ENCODE data around the gene HSF5. TPM values are rescaled to one million over a fixed set of nuclear protein-coding genes. Genes with fewer than 3 reads are reported as not detected.

Gene HSF5
- total and polyA plus RNA-seq, 2 of the 13 experiments (the other 11 are each of a cell fraction or from before 2014, with no cell fraction given) = not detected

- TF ChIP-seq, protein P1, sequence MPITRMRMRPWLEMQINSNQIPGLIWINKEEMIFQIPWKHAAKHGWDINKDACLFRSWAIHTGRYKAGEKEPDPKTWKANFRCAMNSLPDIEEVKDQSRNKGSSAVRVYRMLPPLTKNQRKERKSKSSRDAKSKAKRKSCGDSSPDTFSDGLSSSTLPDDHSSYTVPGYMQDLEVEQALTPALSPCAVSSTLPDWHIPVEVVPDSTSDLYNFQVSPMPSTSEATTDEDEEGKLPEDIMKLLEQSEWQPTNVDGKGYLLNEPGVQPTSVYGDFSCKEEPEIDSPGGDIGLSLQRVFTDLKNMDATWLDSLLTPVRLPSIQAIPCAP (CRISPR knock-in tag; IDR thresholded peaks at IDR 0.05; ENCODE audit: low read depth) = no peak
- TF ChIP-seq, protein P2, sequence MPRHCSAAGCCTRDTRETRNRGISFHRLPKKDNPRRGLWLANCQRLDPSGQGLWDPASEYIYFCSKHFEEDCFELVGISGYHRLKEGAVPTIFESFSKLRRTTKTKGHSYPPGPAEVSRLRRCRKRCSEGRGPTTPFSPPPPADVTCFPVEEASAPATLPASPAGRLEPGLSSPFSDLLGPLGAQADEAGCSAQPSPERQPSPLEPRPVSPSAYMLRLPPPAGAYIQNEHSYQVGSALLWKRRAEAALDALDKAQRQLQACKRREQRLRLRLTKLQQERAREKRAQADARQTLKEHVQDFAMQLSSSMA (CRISPR knock-in tag; IDR thresholded peaks at IDR 0.05) = no peak
- TF ChIP-seq SMYD3 (CRISPR knock-in tag; IDR thresholded peaks at IDR 0.05) (no peak), ZNF781 (CRISPR knock-in tag; IDR thresholded peaks at IDR 0.05; ENCODE audit: borderline replicate concordance, not compliant biosample characterization) (no peak), BCL6 (CRISPR knock-in tag; IDR thresholded peaks at IDR 0.05) (0 out of 2 replicates have a peak, but pooled peaks have one; percentile 27), LCORL (IDR thresholded peaks at IDR 0.05) (no peak), LCORL (CRISPR knock-in tag; IDR thresholded peaks at IDR 0.05) (no peak), ZNF513 (CRISPR knock-in tag; conservative IDR thresholded peaks at IDR 0.05) (no peak), MXD1 (CRISPR knock-in tag; IDR thresholded peaks at IDR 0.05) (no peak), ZFP37 (CRISPR knock-in tag; IDR thresholded peaks at IDR 0.05; ENCODE audit: borderline replicate concordance) (no peak), MEIS2 (CRISPR knock-in tag; IDR thresholded peaks at IDR 0.05) (no peak), KAT7 (CRISPR knock-in tag; IDR thresholded peaks at IDR 0.05; ENCODE audit: borderline replicate concordance) (peak; percentile 70; the same call in 1 of the 2 replicates), ZNF256 (CRISPR knock-in tag; conservative IDR thresholded peaks at IDR 0.05) (no peak), JARID2 (CRISPR knock-in tag; IDR thresholded peaks at IDR 0.05; ENCODE audit: insufficient replicate concordance) (no peak), NCOA2 (CRISPR knock-in tag; IDR thresholded peaks at IDR 0.05) (peak; percentile 27; the same call in 1 of the 2 replicates)
- TF ChIP-seq, protein P3, sequence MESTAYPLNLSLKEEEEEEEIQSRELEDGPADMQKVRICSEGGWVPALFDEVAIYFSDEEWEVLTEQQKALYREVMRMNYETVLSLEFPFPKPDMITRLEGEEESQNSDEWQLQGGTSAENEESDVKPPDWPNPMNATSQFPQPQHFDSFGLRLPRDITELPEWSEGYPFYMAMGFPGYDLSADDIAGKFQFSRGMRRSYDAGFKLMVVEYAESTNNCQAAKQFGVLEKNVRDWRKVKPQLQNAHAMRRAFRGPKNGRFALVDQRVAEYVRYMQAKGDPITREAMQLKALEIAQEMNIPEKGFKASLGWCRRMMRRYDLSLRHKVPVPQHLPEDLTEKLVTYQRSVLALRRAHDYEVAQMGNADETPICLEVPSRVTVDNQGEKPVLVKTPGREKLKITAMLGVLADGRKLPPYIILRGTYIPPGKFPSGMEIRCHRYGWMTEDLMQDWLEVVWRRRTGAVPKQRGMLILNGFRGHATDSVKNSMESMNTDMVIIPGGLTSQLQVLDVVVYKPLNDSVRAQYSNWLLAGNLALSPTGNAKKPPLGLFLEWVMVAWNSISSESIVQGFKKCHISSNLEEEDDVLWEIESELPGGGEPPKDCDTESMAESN (CRISPR knock-in tag; conservative IDR thresholded peaks at IDR 0.05) = no peak
- TF ChIP-seq, protein P4, sequence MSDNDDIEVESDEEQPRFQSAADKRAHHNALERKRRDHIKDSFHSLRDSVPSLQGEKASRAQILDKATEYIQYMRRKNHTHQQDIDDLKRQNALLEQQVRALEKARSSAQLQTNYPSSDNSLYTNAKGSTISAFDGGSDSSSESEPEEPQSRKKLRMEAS (IDR thresholded peaks at IDR 0.05) = peak; percentile 93
- TF ChIP-seq, protein P5, sequence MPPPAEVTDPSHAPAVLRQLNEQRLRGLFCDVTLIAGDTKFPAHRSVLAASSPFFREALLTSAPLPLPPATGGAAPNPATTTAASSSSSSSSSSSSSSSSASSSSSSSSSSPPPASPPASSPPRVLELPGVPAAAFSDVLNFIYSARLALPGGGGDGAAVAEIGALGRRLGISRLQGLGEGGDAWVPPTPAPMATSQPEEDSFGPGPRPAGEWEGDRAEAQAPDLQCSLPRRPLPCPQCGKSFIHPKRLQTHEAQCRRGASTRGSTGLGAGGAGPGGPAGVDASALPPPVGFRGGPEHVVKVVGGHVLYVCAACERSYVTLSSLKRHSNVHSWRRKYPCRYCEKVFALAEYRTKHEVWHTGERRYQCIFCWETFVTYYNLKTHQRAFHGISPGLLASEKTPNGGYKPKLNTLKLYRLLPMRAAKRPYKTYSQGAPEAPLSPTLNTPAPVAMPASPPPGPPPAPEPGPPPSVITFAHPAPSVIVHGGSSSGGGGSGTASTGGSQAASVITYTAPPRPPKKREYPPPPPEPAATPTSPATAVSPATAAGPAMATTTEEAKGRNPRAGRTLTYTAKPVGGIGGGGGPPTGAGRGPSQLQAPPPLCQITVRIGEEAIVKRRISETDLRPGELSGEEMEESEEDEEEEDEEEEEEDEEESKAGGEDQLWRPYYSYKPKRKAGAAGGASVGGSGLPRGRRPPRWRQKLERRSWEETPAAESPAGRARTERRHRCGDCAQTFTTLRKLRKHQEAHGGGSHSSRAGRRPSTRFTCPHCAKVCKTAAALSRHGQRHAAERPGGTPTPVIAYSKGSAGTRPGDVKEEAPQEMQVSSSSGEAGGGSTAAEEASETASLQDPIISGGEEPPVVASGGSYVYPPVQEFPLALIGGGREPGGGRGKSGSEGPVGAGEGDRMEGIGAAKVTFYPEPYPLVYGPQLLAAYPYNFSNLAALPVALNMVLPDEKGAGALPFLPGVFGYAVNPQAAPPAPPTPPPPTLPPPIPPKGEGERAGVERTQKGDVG (CRISPR knock-in tag; IDR thresholded peaks at IDR 0.05; ENCODE audit: borderline replicate concordance) = no peak
- TF ChIP-seq, protein P6, sequence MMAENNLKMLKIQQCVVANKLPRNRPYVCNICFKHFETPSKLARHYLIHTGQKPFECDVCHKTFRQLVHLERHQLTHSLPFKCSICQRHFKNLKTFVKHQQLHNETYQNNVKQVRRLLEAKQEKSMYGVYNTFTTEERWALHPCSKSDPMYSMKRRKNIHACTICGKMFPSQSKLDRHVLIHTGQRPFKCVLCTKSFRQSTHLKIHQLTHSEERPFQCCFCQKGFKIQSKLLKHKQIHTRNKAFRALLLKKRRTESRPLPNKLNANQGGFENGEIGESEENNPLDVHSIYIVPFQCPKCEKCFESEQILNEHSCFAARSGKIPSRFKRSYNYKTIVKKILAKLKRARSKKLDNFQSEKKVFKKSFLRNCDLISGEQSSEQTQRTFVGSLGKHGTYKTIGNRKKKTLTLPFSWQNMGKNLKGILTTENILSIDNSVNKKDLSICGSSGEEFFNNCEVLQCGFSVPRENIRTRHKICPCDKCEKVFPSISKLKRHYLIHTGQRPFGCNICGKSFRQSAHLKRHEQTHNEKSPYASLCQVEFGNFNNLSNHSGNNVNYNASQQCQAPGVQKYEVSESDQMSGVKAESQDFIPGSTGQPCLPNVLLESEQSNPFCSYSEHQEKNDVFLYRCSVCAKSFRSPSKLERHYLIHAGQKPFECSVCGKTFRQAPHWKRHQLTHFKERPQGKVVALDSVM (CRISPR knock-in tag; IDR thresholded peaks at IDR 0.05) = no peak
Observed at GRCh38 chr17:58414596-58414997, 73.6 kb downstream of the HSF5 start (continued).

All from HepG2 (cell line).